WTC11 (cell line): ENCODE measurements around the gene TIMM23B. TPM values are rescaled to one million over a fixed set of nuclear protein-coding genes. Genes with fewer than 3 reads are reported as not detected.
"Not testable (repeated sequence)": the region's sequence is repeated elsewhere in the genome, so short reads cannot be mapped to it uniquely, and the experiment has no call there.

Experiments
- ATAC-seq: fragments of 200-7000 bp; cut with Tn5 transposase; 2 replicates; pipeline ENCODE4 v1.10.0; 2021; ENCODE audit warnings: mild to moderate bottlenecking, moderate library complexity
- CTCF ChIA-PET: fragments of 300-600 bp; sonication (Branson Sonifier 250); formaldehyde crosslinking; loops from one replicate; lab custom pipeline; 2021; ENCODE audit warnings: antibody characterized with exemption; lab: Charles Lee
- POLR2A ChIA-PET: fragments of 350-600 bp; sonication (Branson Sonifier 250); formaldehyde crosslinking; loops from one replicate; lab custom pipeline; 2021; ENCODE audit warnings: antibody characterized with exemption; lab: Charles Lee
- DNase-seq: peaks from one replicate; pipeline ENCODE4 v3.0.0; 2021; ENCODE audit warnings: low spot score
- H3K27ac Mint-ChIP-seq: 2 replicates; pipeline ENCODE4 v1.8.0; 2021; ENCODE audit warnings: mixed read lengths
- H3K27me3 Mint-ChIP-seq: 2 replicates; pipeline ENCODE4 v1.8.0; 2021; ENCODE audit warnings: low read depth, mild to moderate bottlenecking, moderate library complexity, mixed read lengths
- H3K36me3 Mint-ChIP-seq: 2 replicates; pipeline ENCODE4 v1.8.0; 2021; ENCODE audit warnings: mixed read lengths
- H3K4me1 Mint-ChIP-seq: 2 replicates; pipeline ENCODE4 v1.8.0; 2022; ENCODE audit warnings: mixed read lengths
- H3K4me3 Mint-ChIP-seq: 2 replicates; pipeline ENCODE4 v1.8.0; 2021; ENCODE audit warnings: mild to moderate bottlenecking, moderate library complexity, mixed read lengths
- H3K9me3 Mint-ChIP-seq: 2 replicates; pipeline ENCODE4 v1.8.0; 2021; ENCODE audit warnings: mixed read lengths
- ATF1 ChIP-seq: sonication (generic); formaldehyde crosslinking; IDR thresholded peaks from 2 replicates; pipeline ENCODE4 v1.8.1; 2023; ENCODE audit warnings: mild to moderate bottlenecking, moderate library complexity, missing genetic modification reagents
- FOXK1 ChIP-seq: sonication (generic); formaldehyde crosslinking; IDR thresholded peaks from 2 replicates; pipeline ENCODE4 v1.8.0; 2022; ENCODE audit warnings: mild to moderate bottlenecking, moderate library complexity, missing genetic modification reagents
- GABPB1 ChIP-seq: sonication (generic); formaldehyde crosslinking; IDR thresholded peaks from 2 replicates; pipeline ENCODE4 v1.8.1; 2023; ENCODE audit warnings: mild to moderate bottlenecking, missing genetic modification reagents
- HMGA2 ChIP-seq: fragments of 250-450 bp; sonication (Bioruptor Pico); IDR thresholded peaks from 2 replicates; pipeline ENCODE4 v1.4.0; 2021; ENCODE audit warnings: mild to moderate bottlenecking, moderate library complexity
- NR1H2 ChIP-seq: sonication (generic); formaldehyde crosslinking; IDR thresholded peaks from 2 replicates; pipeline ENCODE4 v1.9.0; 2021; ENCODE audit warnings: mild to moderate bottlenecking, moderate library complexity, missing genetic modification reagents
- OVOL2 ChIP-seq: fragments of 250-450 bp; sonication (Bioruptor Pico); IDR thresholded peaks from 2 replicates; pipeline ENCODE4 v1.9.0; 2021; ENCODE audit warnings: mild to moderate bottlenecking, borderline replicate concordance
- SMAD4 ChIP-seq: sonication (generic); formaldehyde crosslinking; IDR thresholded peaks from 2 replicates; pipeline ENCODE4 v1.8.0; 2022; ENCODE audit warnings: mild to moderate bottlenecking, missing genetic modification reagents
- SOX15 ChIP-seq: fragments of 250-450 bp; sonication (Bioruptor Pico); IDR thresholded peaks from 2 replicates; pipeline ENCODE4 v1.9.0; 2021; ENCODE audit warnings: mild to moderate bottlenecking
- SP1 ChIP-seq: sonication (generic); formaldehyde crosslinking; conservative IDR thresholded peaks from 2 replicates; pipeline ENCODE4 v1.8.1; 2022; ENCODE audit warnings: missing genetic modification reagents
- ZNF219 ChIP-seq: sonication (generic); formaldehyde crosslinking; IDR thresholded peaks from 2 replicates; pipeline ENCODE4 v1.8.0; 2023; ENCODE audit warnings: missing genetic modification reagents, mild to moderate bottlenecking, borderline replicate concordance
- ZNF396 ChIP-seq: fragments of 250-450 bp; sonication (Bioruptor Pico); IDR thresholded peaks from 2 replicates; pipeline ENCODE4 v1.8.0; 2021; ENCODE audit warnings: mild to moderate bottlenecking, moderate library complexity, borderline replicate concordance
- ZNF416 ChIP-seq: fragments of 250-450 bp; sonication (Bioruptor Pico); IDR thresholded peaks from 2 replicates; pipeline ENCODE4 v1.9.0; 2021; ENCODE audit warnings: mild to moderate bottlenecking, inconsistent platforms
- ZNF671 ChIP-seq: fragments of 250-450 bp; sonication (Bioruptor Pico); IDR thresholded peaks from 2 replicates; pipeline ENCODE4 v1.8.0; 2021; ENCODE audit warnings: mild to moderate bottlenecking
- total RNA-seq: library from RNA; stranded (reverse); gene quantifications from 3 replicates; pipeline ENCODE4 v1.2.3, GENCODE V29; 2021
- TF ChIP-seq, protein P1 (sequence below): sonication (generic); formaldehyde crosslinking; IDR thresholded peaks from 2 replicates; pipeline ENCODE4 v1.8.0; 2022; ENCODE audit warnings: mild to moderate bottlenecking, missing genetic modification reagents
- TF ChIP-seq, protein P2 (sequence below): fragments of 200-600 bp; IDR thresholded peaks from 2 replicates; pipeline ENCODE4 v1.8.0; 2022; ENCODE audit warnings: antibody characterized with exemption
- TF ChIP-seq, protein P3 (sequence below): sonication (generic); formaldehyde crosslinking; IDR thresholded peaks from 2 replicates; pipeline ENCODE4 v1.8.1; 2022; ENCODE audit warnings: mild to moderate bottlenecking, missing genetic modification reagents, moderate library complexity, borderline replicate concordance
- TF ChIP-seq, protein P4 (sequence below): fragments of 250-450 bp; sonication (Bioruptor Pico); IDR thresholded peaks from 2 replicates; pipeline ENCODE4 v1.9.0; 2021; ENCODE audit warnings: mild to moderate bottlenecking

The TIMM23B gene
- total RNA-seq, 1 experiment from 2014 or later: 18.7 TPM

GRCh38 chr10:50015596-50016220 lies 73.9 kb downstream of the TIMM23B start:
- CTCF ChIA-PET, DNase-seq, H3K36me3 Mint-ChIP-seq, H3K27ac Mint-ChIP-seq, H3K27me3 Mint-ChIP-seq, H3K9me3 Mint-ChIP-seq, H3K4me1 Mint-ChIP-seq, ATAC-seq, H3K4me3 Mint-ChIP-seq, POLR2A ChIA-PET: not testable (repeated sequence)
- peak; percentile 91 for TF ChIP-seq HMGA2 (CRISPR knock-in tag)

DNA sequence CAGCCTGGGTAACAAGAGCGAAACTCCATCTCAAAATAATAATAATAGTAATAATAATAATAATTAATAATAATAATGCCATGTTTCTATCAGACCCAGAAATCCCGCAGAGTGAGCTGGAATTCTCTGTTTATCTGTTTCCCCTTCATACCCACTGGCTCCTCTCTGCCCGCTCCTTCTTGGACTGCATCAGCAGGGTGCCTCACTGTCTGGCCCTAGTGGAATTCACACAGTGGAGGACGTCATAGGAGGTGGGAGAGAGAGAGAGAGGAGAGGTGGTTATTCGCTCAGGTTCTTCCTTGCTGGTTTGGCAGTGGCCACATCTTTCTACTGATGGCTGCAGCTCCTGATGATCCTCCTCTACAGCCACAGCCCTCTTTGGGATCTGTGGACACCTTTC lies 75.1 kb downstream of the TIMM23B start:
- POLR2A ChIA-PET, H3K27ac Mint-ChIP-seq, DNase-seq, CTCF ChIA-PET, H3K9me3 Mint-ChIP-seq, H3K4me1 Mint-ChIP-seq, ATAC-seq, H3K4me3 Mint-ChIP-seq, H3K27me3 Mint-ChIP-seq, H3K36me3 Mint-ChIP-seq: not testable (repeated sequence)

GRCh38 chr10:50017646-50018045 lies 75.8 kb downstream of the TIMM23B start:
- H3K4me1 Mint-ChIP-seq, H3K36me3 Mint-ChIP-seq, H3K27me3 Mint-ChIP-seq, H3K27ac Mint-ChIP-seq, CTCF ChIA-PET, ATAC-seq, POLR2A ChIA-PET, H3K4me3 Mint-ChIP-seq, DNase-seq, H3K9me3 Mint-ChIP-seq: not testable (repeated sequence)

DNA sequence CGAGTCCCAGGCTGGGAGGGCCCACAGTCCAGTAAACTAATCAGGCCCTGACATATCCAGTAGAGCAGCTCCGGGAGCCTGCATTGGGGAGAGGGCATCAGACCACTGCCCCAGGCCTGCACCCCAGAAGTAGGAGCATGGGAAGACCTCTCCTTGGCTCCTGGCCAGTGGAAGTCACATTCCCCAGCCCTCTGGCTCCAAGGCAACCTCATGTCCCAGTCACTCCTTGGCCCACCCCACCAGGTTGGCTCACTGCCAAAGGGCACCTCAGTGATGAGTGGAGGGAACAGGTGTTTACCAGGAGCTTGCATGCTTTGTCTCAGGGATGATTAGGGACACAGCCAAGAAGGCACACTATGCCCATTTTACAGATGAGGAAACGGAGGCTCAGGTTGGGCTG lies 77.4 kb downstream of the TIMM23B start:
- H3K4me3 Mint-ChIP-seq, H3K27me3 Mint-ChIP-seq, CTCF ChIA-PET, ATAC-seq, H3K36me3 Mint-ChIP-seq, H3K27ac Mint-ChIP-seq, DNase-seq, POLR2A ChIA-PET, H3K4me1 Mint-ChIP-seq, H3K9me3 Mint-ChIP-seq: not testable (repeated sequence)

DNA sequence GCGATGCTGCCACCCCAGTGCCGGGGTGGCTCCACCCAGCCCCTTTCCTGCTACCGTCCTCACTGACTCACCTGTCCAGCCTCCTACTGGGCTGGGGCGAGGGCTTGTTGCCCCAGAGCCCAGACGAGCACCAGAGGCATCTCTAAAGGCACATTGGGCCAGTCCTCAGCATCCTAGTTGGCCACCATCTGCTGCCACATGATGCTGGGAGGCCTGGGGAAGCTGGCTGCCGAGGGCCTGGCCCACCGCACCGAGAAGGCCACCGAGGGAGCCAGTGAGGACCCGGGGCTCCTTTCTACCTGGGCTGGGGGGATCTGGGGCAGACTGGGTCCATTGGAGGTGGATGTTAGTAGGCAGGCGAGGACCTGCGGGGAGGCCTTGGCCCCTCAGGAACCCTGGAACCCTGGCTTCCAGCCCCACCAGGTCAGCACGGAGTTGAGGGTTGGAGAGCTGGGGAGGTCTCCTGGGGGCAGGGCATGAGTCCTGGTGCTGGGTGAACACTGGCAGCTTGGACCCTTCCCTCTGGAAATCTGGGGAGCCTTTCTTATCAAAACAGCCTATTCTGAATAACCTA lies 78.7 kb downstream of the TIMM23B start:
- H3K4me3 Mint-ChIP-seq, CTCF ChIA-PET, POLR2A ChIA-PET, H3K27me3 Mint-ChIP-seq, ATAC-seq, H3K27ac Mint-ChIP-seq, DNase-seq, H3K4me1 Mint-ChIP-seq, H3K36me3 Mint-ChIP-seq, H3K9me3 Mint-ChIP-seq: not testable (repeated sequence)

- Mint-ChIP-seq H3K9me3 (peaks cover 10% of the 10 kb centered on the region), H3K4me3 (no peak overlapping the region), H3K27me3 (peaks cover 3% of the 10 kb centered on the region; the same call in 1 of the 2 replicates), H3K4me1 (no peaks in the 10 kb centered on the region), H3K36me3 (no peaks in the 10 kb centered on the region), H3K27ac (no peak overlapping the region)
- no peak for ATAC-seq
- DNase-seq: no peak
- TF ChIP-seq ZNF396 (CRISPR knock-in tag) (no peak), SP1 (CRISPR knock-in tag) (no peak), ZNF671 (CRISPR knock-in tag) (no peak), ATF1 (CRISPR knock-in tag) (no peak), SMAD4 (CRISPR knock-in tag) (no peak), ZNF219 (CRISPR knock-in tag) (no peak), FOXK1 (CRISPR knock-in tag) (no peak), HMGA2 (CRISPR knock-in tag) (no peak), GABPB1 (CRISPR knock-in tag) (no peak), SOX15 (no peak), NR1H2 (CRISPR knock-in tag) (no peak), OVOL2 (CRISPR knock-in tag) (no peak), ZNF416 (CRISPR knock-in tag) (no peak)
- TF ChIP-seq, protein P1, sequence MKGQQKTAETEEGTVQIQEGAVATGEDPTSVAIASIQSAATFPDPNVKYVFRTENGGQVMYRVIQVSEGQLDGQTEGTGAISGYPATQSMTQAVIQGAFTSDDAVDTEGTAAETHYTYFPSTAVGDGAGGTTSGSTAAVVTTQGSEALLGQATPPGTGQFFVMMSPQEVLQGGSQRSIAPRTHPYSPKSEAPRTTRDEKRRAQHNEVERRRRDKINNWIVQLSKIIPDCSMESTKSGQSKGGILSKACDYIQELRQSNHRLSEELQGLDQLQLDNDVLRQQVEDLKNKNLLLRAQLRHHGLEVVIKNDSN (CRISPR knock-in tag): no peak
- TF ChIP-seq, protein P2, sequence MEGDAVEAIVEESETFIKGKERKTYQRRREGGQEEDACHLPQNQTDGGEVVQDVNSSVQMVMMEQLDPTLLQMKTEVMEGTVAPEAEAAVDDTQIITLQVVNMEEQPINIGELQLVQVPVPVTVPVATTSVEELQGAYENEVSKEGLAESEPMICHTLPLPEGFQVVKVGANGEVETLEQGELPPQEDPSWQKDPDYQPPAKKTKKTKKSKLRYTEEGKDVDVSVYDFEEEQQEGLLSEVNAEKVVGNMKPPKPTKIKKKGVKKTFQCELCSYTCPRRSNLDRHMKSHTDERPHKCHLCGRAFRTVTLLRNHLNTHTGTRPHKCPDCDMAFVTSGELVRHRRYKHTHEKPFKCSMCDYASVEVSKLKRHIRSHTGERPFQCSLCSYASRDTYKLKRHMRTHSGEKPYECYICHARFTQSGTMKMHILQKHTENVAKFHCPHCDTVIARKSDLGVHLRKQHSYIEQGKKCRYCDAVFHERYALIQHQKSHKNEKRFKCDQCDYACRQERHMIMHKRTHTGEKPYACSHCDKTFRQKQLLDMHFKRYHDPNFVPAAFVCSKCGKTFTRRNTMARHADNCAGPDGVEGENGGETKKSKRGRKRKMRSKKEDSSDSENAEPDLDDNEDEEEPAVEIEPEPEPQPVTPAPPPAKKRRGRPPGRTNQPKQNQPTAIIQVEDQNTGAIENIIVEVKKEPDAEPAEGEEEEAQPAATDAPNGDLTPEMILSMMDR: no peak
- TF ChIP-seq, protein P3, sequence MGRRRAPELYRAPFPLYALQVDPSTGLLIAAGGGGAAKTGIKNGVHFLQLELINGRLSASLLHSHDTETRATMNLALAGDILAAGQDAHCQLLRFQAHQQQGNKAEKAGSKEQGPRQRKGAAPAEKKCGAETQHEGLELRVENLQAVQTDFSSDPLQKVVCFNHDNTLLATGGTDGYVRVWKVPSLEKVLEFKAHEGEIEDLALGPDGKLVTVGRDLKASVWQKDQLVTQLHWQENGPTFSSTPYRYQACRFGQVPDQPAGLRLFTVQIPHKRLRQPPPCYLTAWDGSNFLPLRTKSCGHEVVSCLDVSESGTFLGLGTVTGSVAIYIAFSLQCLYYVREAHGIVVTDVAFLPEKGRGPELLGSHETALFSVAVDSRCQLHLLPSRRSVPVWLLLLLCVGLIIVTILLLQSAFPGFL (CRISPR knock-in tag): no peak
- TF ChIP-seq, protein P4, sequence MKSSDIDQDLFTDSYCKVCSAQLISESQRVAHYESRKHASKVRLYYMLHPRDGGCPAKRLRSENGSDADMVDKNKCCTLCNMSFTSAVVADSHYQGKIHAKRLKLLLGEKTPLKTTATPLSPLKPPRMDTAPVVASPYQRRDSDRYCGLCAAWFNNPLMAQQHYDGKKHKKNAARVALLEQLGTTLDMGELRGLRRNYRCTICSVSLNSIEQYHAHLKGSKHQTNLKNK (CRISPR knock-in tag): no peak
- CTCF ChIA-PET: no interaction called here
- POLR2A ChIA-PET: no interaction called here
Measured at GRCh38 chr10:50021646-50022045, 79.8 kb downstream of the TIMM23B start.
